ENCODE measurements around the gene SYNE3. TPM values are rescaled to one million over a fixed set of nuclear protein-coding genes. Genes with fewer than 3 reads are reported as not detected.

SYNE3 gene
- total and polyA plus RNA-seq, 2 of the 8 experiments (the other 6 are each of a cell fraction or from before 2014, with no cell fraction given) = under 0.01 TPM; not detected in 1

GRCh38 chr14:95511687-95512086, 4.8 kb downstream of the SYNE3 start:
- FAIRE-seq = no peak

More at GRCh38 chr14:95511687-95512086, 4.8 kb downstream of the SYNE3 start:
- Histone ChIP-seq H3K4ac (replicated peaks; ENCODE audit: insufficient read length, low read depth, low read length) (no peak overlapping the region), H3K14ac (ENCODE audit: insufficient read length) (no peak overlapping the region), H2BK12ac (ENCODE audit: low read depth, low read length) (no peak overlapping the region), H3K27me3 (replicated peaks in 1 of 4; ENCODE audit: control insufficient read depth in 3 of 4, extremely low read depth in 1 of 4, insufficient read depth in 3 of 4, low read length in 3 of 4) (peaks cover 0 to 20% (median 16%) of the 10 kb centered on the region in 4 experiments; a peak in 6 of 7 replicates), H4K8ac (ENCODE audit: extremely low read depth, insufficient read depth, low read length) (no peak overlapping the region), H4K91ac (replicated peaks; ENCODE audit: insufficient read length, low read length) (no peak overlapping the region), H3K4me2 (ENCODE audit: insufficient read depth in 1 of 2, low read depth in 2 of 2, low read length in 2 of 2) (no peak overlapping the region), H4K5ac (ENCODE audit: insufficient read length, low read depth, low read length) (no peak overlapping the region), H3K36me3 (ENCODE audit: control insufficient read depth in 2 of 4, insufficient read depth in 4 of 4, low read length in 3 of 4) (no peaks in the 10 kb centered on the region), H3K9me3 (ENCODE audit: insufficient read depth in 2 of 2, low read depth in 1 of 2, low read length in 1 of 2) (no peaks in the 10 kb centered on the region), H3K18ac (ENCODE audit: extremely low read depth, low read length) (no peak overlapping the region), H4K20me1 (replicated peaks in 1 of 2; ENCODE audit: control insufficient read depth in 1 of 2, insufficient read depth in 2 of 2, low read length in 2 of 2) (peaks cover 0 to 4% of the 10 kb centered on the region in 2 experiments), H3K4me3 (ENCODE audit: extremely low read depth in 1 of 4, insufficient read depth in 2 of 4, low read depth in 3 of 4, low read length in 4 of 4) (no peak overlapping the region), H2BK15ac (ENCODE audit: low read length) (no peak overlapping the region), H2BK5ac (ENCODE audit: low read depth, low read length) (no peak overlapping the region), H3K9ac (replicated peaks in 1 of 4; ENCODE audit: extremely low read depth in 1 of 4, low read depth in 3 of 4, low read length in 3 of 4) (no peak overlapping the region), H2AFZ (ENCODE audit: low read length) (no peak overlapping the region), H3K79me2 (ENCODE audit: control insufficient read depth in 1 of 2, insufficient read depth in 2 of 2, low read length in 2 of 2) (no peaks in the 10 kb centered on the region), H3K27ac (ENCODE audit: low read depth, low read length) (no peak overlapping the region), H3K23ac (ENCODE audit: insufficient read length) (no peak overlapping the region), H3K4me1 (replicated peaks in 1 of 4; ENCODE audit: control insufficient read depth in 3 of 4, insufficient read depth in 4 of 4, low read length in 3 of 4) (peaks cover 0 to 16% (median 8%) of the 10 kb centered on the region in 4 experiments; a peak in 5 of 7 replicates), H2BK120ac (replicated peaks; ENCODE audit: low read depth, low read length) (no peak overlapping the region), H2AK5ac (ENCODE audit: low read depth, low read length) (no peak overlapping the region), H3K56ac (replicated peaks; ENCODE audit: insufficient read length, low read depth, low read length) (no peak overlapping the region), H3K79me1 (ENCODE audit: low read depth, low read length) (no peaks in the 10 kb centered on the region), H3K23me2 (ENCODE audit: low read depth, low read length) (peaks cover 5% of the 10 kb centered on the region), H2BK20ac (ENCODE audit: low read length) (no peak overlapping the region)
- TF ChIP-seq HDAC6 (IDR thresholded peaks at IDR 0.05; ENCODE audit: low read depth, low read length) (no peak), KDM5A (IDR thresholded peaks at IDR 0.05; ENCODE audit: low read length) (no peak), SP2 (IDR thresholded peaks at IDR 0.05; ENCODE audit: low read length) (no peak)
- no peak for DNase-seq (ENCODE audit: low read depth in 1 of 2, low spot score in 2 of 2)
- POLR2A ChIA-PET (ENCODE audit: partially characterized antibody) = no interaction called here
- CTCF ChIA-PET (ENCODE audit: partially characterized antibody) = interaction anchor here (0.7 to 6.4 kb wide), 4 partner anchors 13 to 69 kb away, joined by 3 to 27 read pairs (median 4); no protein-coding TSS in a partner anchor
- 90% methylated on average over 5 of the region's 5 CpGs; no CpG with 5 or more reads in 1 of the 2 experiments for WGBS, 2 experiments (ENCODE audit: extremely low coverage in 1 of 2, insufficient coverage in 1 of 2, insufficient read length in 1 of 2, insufficient replicate concordance in 2 of 2, low coverage in 1 of 2, low lambda C conversion rate in 2 of 2, missing lambda C conversion rate in 1 of 2)

All from H1 (cell line).